ENCODE results near the gene HDAC9.

The HDAC9 gene

GRCh38 chr7:18555120-18555519 lies 59.6 kb downstream of the HDAC9 start:
- DNase-seq (ENCODE audit: low read depth in 2 of 2) = no peak

- DNase-seq (ENCODE audit: low read depth in 2 of 2) = no peak
Measured at GRCh38 chr7:18555968-18556367, 60.4 kb downstream of the HDAC9 start.

- no peak for DNase-seq (ENCODE audit: low read depth in 2 of 2)
Measured at GRCh38 chr7:18558503-18558902, 63.0 kb downstream of the HDAC9 start.

GRCh38 chr7:18558910-18559309 lies 63.4 kb downstream of the HDAC9 start:
- DNase-seq (ENCODE audit: low read depth in 2 of 2) = no peak

GRCh38 chr7:18559756-18560155 lies 64.2 kb downstream of the HDAC9 start:
- no peak for DNase-seq (ENCODE audit: low read depth in 2 of 2)

GRCh38 chr7:18564779-18565178 lies 69.2 kb downstream of the HDAC9 start:
- no peak for DNase-seq (ENCODE audit: low read depth in 2 of 2)

GRCh38 chr7:18565337-18565736 lies 69.8 kb downstream of the HDAC9 start:
- no peak for DNase-seq (ENCODE audit: low read depth in 2 of 2)

GRCh38 chr7:18566205-18566604 lies 70.7 kb downstream of the HDAC9 start:
- DNase-seq (ENCODE audit: low read depth in 2 of 2) = no peak

GRCh38 chr7:18566829-18567228 lies 71.3 kb downstream of the HDAC9 start:
- DNase-seq (ENCODE audit: low read depth in 2 of 2) = no peak

- no peak for DNase-seq (ENCODE audit: low read depth in 2 of 2)
Measured at GRCh38 chr7:18570441-18570840, 74.9 kb downstream of the HDAC9 start.

GRCh38 chr7:18570890-18571478 lies 75.4 kb downstream of the HDAC9 start:
- DNase-seq (ENCODE audit: low read depth in 2 of 2) = no peak

GRCh38 chr7:18572154-18572553 lies 76.6 kb downstream of the HDAC9 start:
- DNase-seq (ENCODE audit: low read depth in 2 of 2) = no peak

- no peak for DNase-seq (ENCODE audit: low read depth in 2 of 2)
Measured at GRCh38 chr7:18572885-18573284, 77.3 kb downstream of the HDAC9 start.

GRCh38 chr7:18573410-18574234 lies 78.1 kb downstream of the HDAC9 start:
- DNase-seq (ENCODE audit: low read depth in 2 of 2) = no peak

- DNase-seq (ENCODE audit: low read depth in 2 of 2) = no peak
Measured at GRCh38 chr7:18574235-18574540, 78.6 kb downstream of the HDAC9 start.

- no peak for DNase-seq (ENCODE audit: low read depth in 2 of 2)
Measured at GRCh38 chr7:18574676-18575075, 79.1 kb downstream of the HDAC9 start.

GRCh38 chr7:18575622-18576572 lies 80.3 kb downstream of the HDAC9 start:
- no peak for DNase-seq (ENCODE audit: low read depth in 2 of 2)

- no peak for DNase-seq (ENCODE audit: low read depth in 2 of 2)
Measured at GRCh38 chr7:18577096-18577771, 81.7 kb downstream of the HDAC9 start.

- DNase-seq (ENCODE audit: low read depth in 2 of 2) = no peak
Measured at GRCh38 chr7:18579698-18580097, 84.1 kb downstream of the HDAC9 start.

- no peak for DNase-seq (ENCODE audit: low read depth in 2 of 2)
Measured at GRCh38 chr7:18580950-18581349, 85.4 kb downstream of the HDAC9 start.

GRCh38 chr7:18583305-18583704 lies 87.8 kb downstream of the HDAC9 start:
- DNase-seq (ENCODE audit: low read depth in 2 of 2) = no peak

GRCh38 chr7:18590241-18590640 lies 94.7 kb downstream of the HDAC9 start:
- no peak for DNase-seq (ENCODE audit: low read depth in 2 of 2)

Measured in stimulated activated CD4-positive, alpha-beta T cell treated with anti-CD3 and anti-CD28 coated beads, Interleukin-1b, Interleukin-23, amount 100 ng/mL, for 4 hours (primary cell).